GM12864 (cell line): ENCODE measurements around the gene ACER3.

ENCODE experiments used
- DNase-seq: peaks from one replicate; pipeline ENCODE4 v3.0.0-alpha.2; 2011; ENCODE audit warnings: low read depth
- H3K4me3 ChIP-seq: 2 replicates; pipeline ENCODE4 v1.5.1; 2011; ENCODE audit warnings: mild to moderate bottlenecking, low read depth, low read length, control low read depth
- CTCF ChIP-seq: IDR thresholded peaks from 2 replicates; pipeline ENCODE4 v1.5.1; 2011; ENCODE audit warnings: low read depth, mild to moderate bottlenecking, moderate library complexity, low read length, control low read depth, inconsistent platforms; ENCODE audit errors: missing control alignments

ACER3 gene

GRCh38 chr11:77038825-77039326, 178.2 kb downstream of the ACER3 start:
- no peak overlapping the region for H3K4me3 ChIP-seq
- DNase-seq = no peak

DNA sequence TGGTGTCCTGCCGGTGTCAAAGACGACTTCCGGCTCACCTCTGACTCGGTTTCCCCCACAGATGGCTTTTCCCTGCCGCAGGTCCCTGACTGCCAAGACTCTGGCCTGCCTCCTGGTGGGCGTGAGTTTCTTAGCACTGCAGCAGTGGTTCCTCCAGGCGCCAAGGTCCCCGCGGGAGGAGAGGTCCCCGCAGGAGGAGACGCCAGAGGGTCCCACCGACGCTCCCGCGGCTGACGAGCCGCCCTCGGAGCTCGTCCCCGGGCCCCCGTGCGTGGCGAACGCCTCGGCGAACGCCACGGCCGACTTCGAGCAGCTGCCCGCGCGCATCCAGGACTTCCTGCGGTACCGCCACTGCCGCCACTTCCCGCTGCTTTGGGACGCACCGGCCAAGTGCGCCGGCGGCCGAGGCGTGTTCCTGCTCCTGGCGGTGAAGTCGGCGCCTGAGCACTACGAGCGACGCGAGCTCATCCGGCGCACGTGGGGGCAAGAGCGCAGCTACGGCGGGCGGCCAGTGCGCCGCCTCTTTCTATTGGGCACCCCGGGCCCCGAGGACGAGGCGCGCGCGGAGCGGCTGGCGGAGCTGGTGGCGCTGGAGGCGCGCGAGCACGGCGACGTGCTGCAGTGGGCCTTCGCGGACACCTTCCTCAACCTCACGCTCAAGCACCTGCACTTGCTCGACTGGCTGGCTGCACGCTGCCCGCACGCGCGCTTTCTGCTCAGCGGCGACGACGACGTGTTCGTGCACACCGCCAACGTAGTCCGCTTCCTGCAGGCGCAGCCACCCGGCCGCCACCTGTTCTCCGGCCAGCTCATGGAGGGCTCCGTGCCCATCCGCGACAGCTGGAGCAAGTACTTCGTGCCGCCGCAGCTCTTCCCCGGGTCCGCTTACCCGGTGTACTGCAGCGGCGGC, 179.0 kb downstream of the ACER3 start:
- no peak for DNase-seq
- TF ChIP-seq CTCF = peak; percentile 53
- peak overlapping the region; percentile 27 for H3K4me3 ChIP-seq

More at GRCh38 chr11:77038825-77039326, 178.2 kb downstream of the ACER3 start:
- no peak for TF ChIP-seq CTCF

- no peak for TF ChIP-seq CTCF
- no peak for DNase-seq
- no peak overlapping the region for H3K4me3 ChIP-seq
Measured at GRCh38 chr11:77040401-77040777, 179.7 kb downstream of the ACER3 start.

GRCh38 chr11:77040889-77041288, 180.2 kb downstream of the ACER3 start:
- DNase-seq = no peak
- no peak for TF ChIP-seq CTCF
- H3K4me3 ChIP-seq = no peak overlapping the region

GRCh38 chr11:77042111-77042726, 181.5 kb downstream of the ACER3 start:
- no peak overlapping the region for H3K4me3 ChIP-seq
- no peak for TF ChIP-seq CTCF
- DNase-seq = no peak

DNA sequence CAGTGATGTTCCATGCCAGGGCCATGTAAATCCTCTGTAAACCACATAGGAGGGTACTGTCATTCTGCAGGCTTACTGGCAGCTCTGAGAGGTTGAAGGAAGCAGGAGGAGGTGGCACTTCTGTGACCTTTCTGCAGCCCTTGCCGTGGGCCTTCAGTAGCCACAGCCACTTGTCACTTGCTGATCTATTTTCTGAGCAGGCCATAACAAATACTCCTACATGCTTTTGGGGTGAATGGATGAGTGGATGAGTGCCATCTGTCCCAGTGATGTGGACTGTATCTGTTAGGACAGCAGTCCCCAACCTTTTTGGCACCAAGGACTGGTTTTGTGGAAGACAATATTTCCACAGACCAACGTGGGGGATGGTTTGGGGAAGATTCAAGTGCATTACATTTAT, 183.6 kb downstream of the ACER3 start:
- no peak for TF ChIP-seq CTCF
- DNase-seq = no peak
- no peak overlapping the region for H3K4me3 ChIP-seq
